SK-N-SH (cell line): ENCODE results near the gene AGRN. TPM values are rescaled to one million over a fixed set of nuclear protein-coding genes. Genes with fewer than 3 reads are reported as not detected.

Source experiments
- CTCF ChIA-PET: fragments of 300-600, 350-600 bp; formaldehyde crosslinking; extraction: SDS; loops from one replicate; lab custom pipeline; 2021; lab: Yijun Ruan, JAX
- POLR2A ChIA-PET: fragments of 350-600 bp; sonication (Branson Sonifier 250); formaldehyde crosslinking; extraction: SDS; loops from one replicate; lab custom pipeline; 2020; ENCODE audit warnings: antibody characterized with exemption, inconsistent platforms; lab: Yijun Ruan, JAX
- DNase-seq: peaks from one replicate; pipeline ENCODE4 v3.0.0; 2012
- H2AFZ ChIP-seq: fragments of 200-600 bp; sonication (generic); 2 replicates; pipeline ENCODE4 v1.8.1; 2016; ENCODE audit warnings: antibody characterized with exemption, mild to moderate bottlenecking, low read depth
- H3F3A ChIP-seq: fragments of 200-600 bp; sonication (generic); replicated peaks from 2 replicates; pipeline ENCODE3; 2016; ENCODE audit warnings: antibody characterized with exemption, mild to moderate bottlenecking; ENCODE audit not compliant: insufficient read depth
- H3K27ac ChIP-seq, 2 experiments: fragments of 200-500 bp in 1 of 2; fragments of 200-600 bp in 1 of 2; sonication (Bioruptor generic) in 1 of 2; sonication (generic), shearing (Covaris generic) in 1 of 2; 2 replicates each; pipeline versions ENCODE4 v1.5.1 to v1.6.1; 2014 to 2016; ENCODE audit warnings: low read depth in 2 of 2, inconsistent platforms in 1 of 2, low read length in 1 of 2, mild to moderate bottlenecking in 1 of 2, mixed read lengths in 1 of 2
- H3K27me3 ChIP-seq: fragments of 200-600 bp; sonication (generic), shearing (Covaris generic); 2 replicates; pipeline ENCODE4 v1.6.1; 2016; ENCODE audit warnings: mixed run types; ENCODE audit not compliant: insufficient read depth
- H3K36me3 ChIP-seq, 2 experiments: fragments of 200-500 bp in 1 of 2; fragments of 200-600 bp in 1 of 2; sonication (Bioruptor generic) in 1 of 2; sonication (generic) in 1 of 2; replicated peaks in 1 of 2; 2 replicates each; pipeline versions ENCODE3 to v1.5.1; 2014 to 2016; ENCODE audit warnings: low read length in 1 of 2, mild to moderate bottlenecking in 1 of 2; ENCODE audit not compliant: insufficient read depth in 2 of 2, control insufficient read depth in 1 of 2
- H3K4me1 ChIP-seq, 2 experiments: fragments of 200-500 bp in 1 of 2; fragments of 200-600 bp in 1 of 2; sonication (Bioruptor generic) in 1 of 2; sonication (generic), shearing (Covaris generic) in 1 of 2; 2 replicates each; pipeline versions ENCODE4 v1.5.1 to v1.6.1; 2014 to 2016; ENCODE audit warnings: low read depth in 1 of 2, low read length in 1 of 2, mixed run types in 1 of 2; ENCODE audit not compliant: insufficient read depth in 2 of 2, control insufficient read depth in 1 of 2
- H3K4me2 ChIP-seq: fragments of 200-600 bp; sonication (generic), shearing (Covaris generic); 2 replicates; pipeline ENCODE4 v1.6.1; 2017; ENCODE audit warnings: mixed run types
- H3K4me3 ChIP-seq, 2 experiments: fragments of 200-500 bp in 1 of 2; fragments of 200-600 bp in 1 of 2; sonication (Bioruptor generic) in 1 of 2; sonication (generic), shearing (Covaris generic) in 1 of 2; 2 replicates each; pipeline versions ENCODE4 v1.5.1 to v1.8.1; 2014 to 2016; ENCODE audit warnings: low read depth in 2 of 2, inconsistent platforms in 1 of 2, low read length in 1 of 2, mild to moderate bottlenecking in 1 of 2, mixed read lengths in 1 of 2, moderate library complexity in 1 of 2
- H3K79me2 ChIP-seq: fragments of 200-600 bp; sonication (generic); 2 replicates; pipeline ENCODE4 v1.8.1; 2017; ENCODE audit warnings: mild to moderate bottlenecking; ENCODE audit not compliant: insufficient read depth
- H3K9ac ChIP-seq: fragments of 200-600 bp; sonication (generic); 2 replicates; pipeline ENCODE4 v1.6.1; 2017; ENCODE audit warnings: mixed run types
- H3K9me2 ChIP-seq: fragments of 200-600 bp; sonication (generic); 2 replicates; pipeline ENCODE4 v1.6.1; 2017; ENCODE audit warnings: mixed run types
- H3K9me3 ChIP-seq: fragments of 200-600 bp; sonication (generic); 2 replicates; pipeline ENCODE4 v1.6.1; 2017; ENCODE audit warnings: mixed run types, mild to moderate bottlenecking, moderate library complexity
- H4K20me1 ChIP-seq: fragments of 200-600 bp; sonication (generic); 2 replicates; pipeline ENCODE4 v1.6.1; 2017; ENCODE audit warnings: mild to moderate bottlenecking, mixed run types; ENCODE audit not compliant: insufficient read depth
- FOXM1 ChIP-seq: IDR thresholded peaks from 2 replicates; pipeline ENCODE4 v1.4.0; 2012; ENCODE audit warnings: low read depth, mild to moderate bottlenecking
- GATA2 ChIP-seq: sonication (generic); formaldehyde crosslinking; IDR thresholded peaks from 2 replicates; pipeline ENCODE4 v1.5.0; 2020; ENCODE audit warnings: mild to moderate bottlenecking, missing genetic modification reagents
- JUND ChIP-seq: IDR thresholded peaks from 2 replicates; pipeline ENCODE4 v1.4.0; 2012
- MXI1 ChIP-seq: IDR thresholded peaks from 2 replicates; pipeline ENCODE4 v1.6.1; 2012; ENCODE audit warnings: mild to moderate bottlenecking, low read depth, low read length, improper control_type of control experiment
- NFIC ChIP-seq: IDR thresholded peaks from 2 replicates; pipeline ENCODE4 v1.4.0; 2012; ENCODE audit warnings: borderline replicate concordance
- POLR2AphosphoS5 ChIP-seq: IDR thresholded peaks from 2 replicates; pipeline ENCODE4 v1.6.1; 2012; ENCODE audit warnings: low read depth, low read length
- RAD21 ChIP-seq: IDR thresholded peaks from 2 replicates; pipeline ENCODE4 v1.6.1; 2012; ENCODE audit warnings: mild to moderate bottlenecking, low read length
- RFX5 ChIP-seq: IDR thresholded peaks from 2 replicates; pipeline ENCODE4 v1.6.1; 2012; ENCODE audit warnings: mild to moderate bottlenecking, improper control_type of control experiment, low read length
- RXRA ChIP-seq: IDR thresholded peaks from 2 replicates; pipeline ENCODE4 v1.4.0; 2012; ENCODE audit warnings: low read depth, mild to moderate bottlenecking, borderline replicate concordance
- SIN3A ChIP-seq: IDR thresholded peaks from 2 replicates; pipeline ENCODE4 v1.6.1; 2012; ENCODE audit warnings: low read depth, mild to moderate bottlenecking, low read length, moderate library complexity, borderline replicate concordance
- SMC3 ChIP-seq: IDR thresholded peaks from 2 replicates; pipeline ENCODE4 v1.6.1; 2012; ENCODE audit warnings: low read depth, low read length, improper control_type of control experiment
- TAF1 ChIP-seq: IDR thresholded peaks from 2 replicates; pipeline ENCODE4 v1.6.1; 2012; ENCODE audit warnings: low read depth, mild to moderate bottlenecking, low read length, moderate library complexity, borderline replicate concordance
- TCF12 ChIP-seq: IDR thresholded peaks from 2 replicates; pipeline ENCODE4 v1.4.0; 2012
- TEAD4 ChIP-seq: IDR thresholded peaks from 2 replicates; pipeline ENCODE4 v1.4.0; 2012; ENCODE audit warnings: mild to moderate bottlenecking, borderline replicate concordance; ENCODE audit not compliant: insufficient read depth
- WGBS: methylation state at CpG from one replicate; pipeline ENCODE4 v1.1.6; 2017; ENCODE audit warnings: low lambda C conversion rate; 5-methylcytosine and 5-hydroxymethylcytosine counted together
- polyA plus RNA-seq, 3 experiments: library from polyadenylated mRNA; depleted of rRNA; stranded (reverse); fragments of >200 nt; gene quantifications; 2 replicates each; pipeline ENCODE4 v1.2.3, GENCODE V29; 2012
- TF ChIP-seq, protein P1 (sequence below): IDR thresholded peaks from 2 replicates; pipeline ENCODE4 v1.6.1; 2012; ENCODE audit warnings: mild to moderate bottlenecking, low read depth, low read length, moderate library complexity
- TF ChIP-seq, protein P2 (sequence below): IDR thresholded peaks from 2 replicates; pipeline ENCODE4 v1.4.0; 2012; ENCODE audit warnings: low read depth, borderline replicate concordance
- TF ChIP-seq, protein P3 (sequence below): fragments of 150-350 bp; IDR thresholded peaks from 2 replicates; pipeline ENCODE4 v1.6.1; 2017; ENCODE audit warnings: antibody characterized with exemption, low read length, low read depth, borderline replicate concordance

Gene AGRN
- polyA plus RNA-seq, 1 of the 3 experiments (the other 2 are of a cell fraction) = 31.6 TPM

DNA sequence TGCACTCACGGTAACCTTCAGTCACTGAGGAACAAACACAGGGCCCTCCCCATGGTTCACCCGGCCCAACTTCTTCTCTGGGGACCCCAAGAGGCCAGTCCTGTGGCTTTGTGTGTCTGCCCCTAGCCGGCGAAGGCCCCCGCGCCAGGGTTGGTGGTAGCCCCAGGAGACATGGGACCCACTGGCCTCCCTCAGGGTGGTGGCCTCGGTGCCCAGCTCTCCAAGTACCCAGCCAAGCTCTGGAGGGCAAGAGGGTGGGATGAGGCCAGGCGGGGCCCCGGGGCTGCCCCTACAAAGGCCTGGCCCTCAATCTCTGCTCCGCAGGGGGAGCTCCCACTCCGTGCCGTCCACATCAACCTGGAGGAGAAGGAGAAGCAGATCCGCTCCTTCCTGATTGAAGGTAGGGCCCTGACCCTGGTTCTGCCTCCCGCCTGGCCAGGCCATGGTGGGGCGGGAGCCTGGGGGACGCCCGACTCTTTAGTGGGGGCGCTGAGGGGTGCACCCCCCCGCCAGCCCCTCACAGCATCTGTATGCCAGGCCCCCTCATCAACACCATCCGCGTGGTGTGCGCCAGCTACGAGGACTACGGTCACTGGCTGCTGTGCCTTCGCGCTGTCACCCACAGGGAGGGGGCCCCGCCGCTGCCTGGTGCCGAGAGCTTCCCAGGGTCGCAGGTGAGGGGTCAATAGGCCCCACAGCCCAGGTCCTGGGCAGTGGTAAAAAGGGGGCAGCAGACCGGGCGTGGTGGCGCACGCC, 48.0 kb upstream of the AGRN start:
- no peak overlapping the region for H3K9ac ChIP-seq
- H4K20me1 ChIP-seq = no peaks in the 10 kb centered on the region
- no peak overlapping the region for H3K4me2 ChIP-seq
- ChIA-PET POLR2A (no interaction called here), CTCF (interaction anchor here (0.9 to 1.7 kb wide), 4 partner anchors 13 to 67 kb away, joined by 3 to 7 read pairs (median 4); partner anchors contain the start of gene NOC2L)
- no peaks in the 10 kb centered on the region for H3K79me2 ChIP-seq
- no peak for DNase-seq
- H3K27me3 ChIP-seq = no peaks in the 10 kb centered on the region
- no peak overlapping the region for H3K27ac ChIP-seq
- TF ChIP-seq TAF1 (no peak), JUND (no peak), FOXM1 (no peak), POLR2AphosphoS5 (no peak), TCF12 (no peak), SIN3A (no peak), MXI1 (no peak), RXRA (no peak), NFIC (no peak), SMC3 (no peak), RFX5 (no peak), GATA2 (CRISPR knock-in tag) (no peak), RAD21 (no peak), TEAD4 (no peak)
- TF ChIP-seq, protein P1, sequence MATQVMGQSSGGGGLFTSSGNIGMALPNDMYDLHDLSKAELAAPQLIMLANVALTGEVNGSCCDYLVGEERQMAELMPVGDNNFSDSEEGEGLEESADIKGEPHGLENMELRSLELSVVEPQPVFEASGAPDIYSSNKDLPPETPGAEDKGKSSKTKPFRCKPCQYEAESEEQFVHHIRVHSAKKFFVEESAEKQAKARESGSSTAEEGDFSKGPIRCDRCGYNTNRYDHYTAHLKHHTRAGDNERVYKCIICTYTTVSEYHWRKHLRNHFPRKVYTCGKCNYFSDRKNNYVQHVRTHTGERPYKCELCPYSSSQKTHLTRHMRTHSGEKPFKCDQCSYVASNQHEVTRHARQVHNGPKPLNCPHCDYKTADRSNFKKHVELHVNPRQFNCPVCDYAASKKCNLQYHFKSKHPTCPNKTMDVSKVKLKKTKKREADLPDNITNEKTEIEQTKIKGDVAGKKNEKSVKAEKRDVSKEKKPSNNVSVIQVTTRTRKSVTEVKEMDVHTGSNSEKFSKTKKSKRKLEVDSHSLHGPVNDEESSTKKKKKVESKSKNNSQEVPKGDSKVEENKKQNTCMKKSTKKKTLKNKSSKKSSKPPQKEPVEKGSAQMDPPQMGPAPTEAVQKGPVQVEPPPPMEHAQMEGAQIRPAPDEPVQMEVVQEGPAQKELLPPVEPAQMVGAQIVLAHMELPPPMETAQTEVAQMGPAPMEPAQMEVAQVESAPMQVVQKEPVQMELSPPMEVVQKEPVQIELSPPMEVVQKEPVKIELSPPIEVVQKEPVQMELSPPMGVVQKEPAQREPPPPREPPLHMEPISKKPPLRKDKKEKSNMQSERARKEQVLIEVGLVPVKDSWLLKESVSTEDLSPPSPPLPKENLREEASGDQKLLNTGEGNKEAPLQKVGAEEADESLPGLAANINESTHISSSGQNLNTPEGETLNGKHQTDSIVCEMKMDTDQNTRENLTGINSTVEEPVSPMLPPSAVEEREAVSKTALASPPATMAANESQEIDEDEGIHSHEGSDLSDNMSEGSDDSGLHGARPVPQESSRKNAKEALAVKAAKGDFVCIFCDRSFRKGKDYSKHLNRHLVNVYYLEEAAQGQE = no peak
- TF ChIP-seq, protein P2, sequence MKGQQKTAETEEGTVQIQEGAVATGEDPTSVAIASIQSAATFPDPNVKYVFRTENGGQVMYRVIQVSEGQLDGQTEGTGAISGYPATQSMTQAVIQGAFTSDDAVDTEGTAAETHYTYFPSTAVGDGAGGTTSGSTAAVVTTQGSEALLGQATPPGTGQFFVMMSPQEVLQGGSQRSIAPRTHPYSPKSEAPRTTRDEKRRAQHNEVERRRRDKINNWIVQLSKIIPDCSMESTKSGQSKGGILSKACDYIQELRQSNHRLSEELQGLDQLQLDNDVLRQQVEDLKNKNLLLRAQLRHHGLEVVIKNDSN = no peak
- TF ChIP-seq, protein P3, sequence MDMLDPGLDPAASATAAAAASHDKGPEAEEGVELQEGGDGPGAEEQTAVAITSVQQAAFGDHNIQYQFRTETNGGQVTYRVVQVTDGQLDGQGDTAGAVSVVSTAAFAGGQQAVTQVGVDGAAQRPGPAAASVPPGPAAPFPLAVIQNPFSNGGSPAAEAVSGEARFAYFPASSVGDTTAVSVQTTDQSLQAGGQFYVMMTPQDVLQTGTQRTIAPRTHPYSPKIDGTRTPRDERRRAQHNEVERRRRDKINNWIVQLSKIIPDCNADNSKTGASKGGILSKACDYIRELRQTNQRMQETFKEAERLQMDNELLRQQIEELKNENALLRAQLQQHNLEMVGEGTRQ = no peak
- no peaks in the 10 kb centered on the region for H3K9me2 ChIP-seq
- H3K4me1 ChIP-seq = peaks cover 0 to 9% of the 10 kb centered on the region in 2 experiments; a peak in 1 of 4 replicates
- H3K9me3 ChIP-seq = no peaks in the 10 kb centered on the region
- no peak overlapping the region for H2AFZ ChIP-seq
- WGBS = 60% methylated on average over 9 of the region's 34 CpGs
- no peaks in the 10 kb centered on the region for H3K36me3 ChIP-seq
- no peak overlapping the region for H3K4me3 ChIP-seq
- peaks cover 3% of the 10 kb centered on the region for H3F3A ChIP-seq
